ENCODE measurements around the gene METRNL.

GRCh38 chr17:83106913-83107655, 27.7 kb downstream of the METRNL start:
- TF ChIP-seq CTCF (conservative IDR thresholded peaks at IDR 0.05; ENCODE audit: low read length) (no peak), EZH2phosphoT487 (IDR thresholded peaks at IDR 0.05; ENCODE audit: borderline replicate concordance, low read depth, low read length) (no peak)

Data from OCI-LY7 (cell line).